Trophoblast cell (in vitro differentiated cells and primary cell): ENCODE measurements around the gene KIAA1210.

Experiments
- DNase-seq, 2 donors: peaks; one replicate each; pipeline ENCODE4 v3.0.0-alpha.2; 2016
- H2AFZ ChIP-seq: 2 replicates; pipeline ENCODE4 v1.6.1; 2013; ENCODE audit warnings: low read length, moderate library complexity, mild to moderate bottlenecking; ENCODE audit not compliant: insufficient read depth, poor library complexity
- H2AK5ac ChIP-seq: 2 replicates; pipeline ENCODE4 v1.6.1; 2013; ENCODE audit warnings: mild to moderate bottlenecking, low read length
- H2BK120ac ChIP-seq: 2 replicates; pipeline ENCODE4 v1.6.1; 2013; ENCODE audit warnings: low read length, mild to moderate bottlenecking, moderate library complexity; ENCODE audit not compliant: insufficient read depth, poor library complexity
- H2BK12ac ChIP-seq: 2 replicates; pipeline ENCODE4 v1.6.1; 2013; ENCODE audit warnings: mild to moderate bottlenecking, low read length, moderate library complexity
- H2BK5ac ChIP-seq: 2 replicates; pipeline ENCODE4 v1.6.1; 2013; ENCODE audit warnings: low read length, low read depth, moderate library complexity, mild to moderate bottlenecking; ENCODE audit not compliant: poor library complexity
- H3K14ac ChIP-seq: 2 replicates; pipeline ENCODE4 v1.6.1; 2013; ENCODE audit warnings: mild to moderate bottlenecking, low read length
- H3K18ac ChIP-seq: 2 replicates; pipeline ENCODE4 v1.6.1; 2013; ENCODE audit warnings: mild to moderate bottlenecking, low read length
- H3K23ac ChIP-seq: 2 replicates; pipeline ENCODE4 v1.6.1; 2013; ENCODE audit warnings: low read length
- H3K27ac ChIP-seq: 2 replicates; pipeline ENCODE4 v1.5.1; 2013; ENCODE audit warnings: low read depth, mild to moderate bottlenecking, inconsistent platforms, low read length, moderate library complexity
- H3K27me3 ChIP-seq: 2 replicates; pipeline ENCODE4 v1.6.1; 2013; ENCODE audit warnings: inconsistent platforms, mild to moderate bottlenecking, low read length, moderate library complexity; ENCODE audit not compliant: insufficient read depth
- H3K36me3 ChIP-seq, 2 experiments: 1 replicate in 1 of 2; 2 replicates in 1 of 2; pipeline ENCODE4 v1.6.1; 2013; ENCODE audit warnings: low read length in 2 of 2, mild to moderate bottlenecking in 2 of 2, moderate library complexity in 1 of 2; ENCODE audit not compliant: insufficient read depth in 2 of 2, control insufficient read depth in 1 of 2
- H3K4ac ChIP-seq: 2 replicates; pipeline ENCODE4 v1.6.1; 2013; ENCODE audit warnings: low read depth, mild to moderate bottlenecking, low read length, moderate library complexity
- H3K4me1 ChIP-seq, 2 experiments: 1 replicate in 1 of 2; 2 replicates in 1 of 2; pipeline ENCODE4 v1.6.1; 2013; ENCODE audit warnings: low read length in 2 of 2, mild to moderate bottlenecking in 2 of 2, moderate library complexity in 1 of 2; ENCODE audit not compliant: insufficient read depth in 2 of 2, control insufficient read depth in 1 of 2
- H3K4me2 ChIP-seq: 2 replicates; pipeline ENCODE4 v1.6.1; 2013; ENCODE audit warnings: inconsistent platforms, mild to moderate bottlenecking, low read length, moderate library complexity
- H3K4me3 ChIP-seq: 2 replicates; pipeline ENCODE4 v1.5.1; 2013; ENCODE audit warnings: mild to moderate bottlenecking, low read depth, low read length, inconsistent platforms
- H3K79me1 ChIP-seq: one replicate; pipeline ENCODE4 v1.6.1; 2013; ENCODE audit warnings: low read length
- H3K79me2 ChIP-seq: 2 replicates; pipeline ENCODE4 v1.6.1; 2013; ENCODE audit warnings: low read length, mild to moderate bottlenecking; ENCODE audit not compliant: control insufficient read depth, insufficient read depth, poor library complexity
- H3K9ac ChIP-seq: 2 replicates; pipeline ENCODE4 v1.6.1; 2013; ENCODE audit warnings: mild to moderate bottlenecking, low read length
- H3K9me3 ChIP-seq: 2 replicates; pipeline ENCODE4 v1.6.1; 2013; ENCODE audit warnings: low read depth, mild to moderate bottlenecking, control low read depth, inconsistent platforms, low read length; ENCODE audit not compliant: insufficient read depth
- H4K12ac ChIP-seq: 2 replicates; pipeline ENCODE4 v1.6.1; 2013; ENCODE audit warnings: low read depth, mild to moderate bottlenecking, low read length, moderate library complexity
- H4K8ac ChIP-seq: 2 replicates; pipeline ENCODE4 v1.6.1; 2013; ENCODE audit warnings: low read depth, mild to moderate bottlenecking, low read length, moderate library complexity
- H4K91ac ChIP-seq: one replicate; pipeline ENCODE4 v1.6.1; 2013; ENCODE audit warnings: low read depth, mild to moderate bottlenecking, low read length, moderate library complexity
- WGBS: extraction: QIAGEN DNeasy Blood & Tissue Kit; methylation state at CpG from one replicate; pipeline ENCODE4 v1.1.7; 2013; ENCODE audit warnings: missing lambda C conversion rate; ENCODE audit not compliant: insufficient read length, insufficient coverage; ENCODE audit errors: extremely low coverage; 5-methylcytosine and 5-hydroxymethylcytosine counted together

Gene KIAA1210

GRCh38 chrX:119071381-119071780 lies 56.2 kb downstream of the KIAA1210 start:
- Histone ChIP-seq H2BK120ac (no peak overlapping the region), H2BK5ac (no peak overlapping the region), H3K14ac (no peak overlapping the region), H3K36me3 (no peaks in the 10 kb centered on the region), H3K9me3 (no peaks in the 10 kb centered on the region), H3K4me3 (no peak overlapping the region), H4K12ac (no peak overlapping the region), H2AK5ac (no peak overlapping the region), H3K27ac (no peak overlapping the region), H4K8ac (no peak overlapping the region), H3K79me1 (no peaks in the 10 kb centered on the region), H2BK12ac (no peak overlapping the region), H3K4me2 (no peak overlapping the region), H3K4ac (no peak overlapping the region), H3K79me2 (no peaks in the 10 kb centered on the region), H3K4me1 (no peaks in the 10 kb centered on the region), H3K9ac (no peak overlapping the region), H2AFZ (no peak overlapping the region), H3K27me3 (no peaks in the 10 kb centered on the region), H3K18ac (no peak overlapping the region), H4K91ac (no peak overlapping the region), H3K23ac (no peak overlapping the region)
- no CpG with 5 or more reads among the region's 2 CpGs for WGBS
- DNase-seq = no peak

- Histone ChIP-seq H2BK120ac (no peak overlapping the region), H3K4me3 (no peak overlapping the region), H4K8ac (no peak overlapping the region), H4K12ac (no peak overlapping the region), H3K9me3 (no peaks in the 10 kb centered on the region), H3K4me2 (no peak overlapping the region), H3K27me3 (no peaks in the 10 kb centered on the region), H3K9ac (no peak overlapping the region), H3K23ac (no peak overlapping the region), H3K18ac (no peak overlapping the region), H3K79me1 (no peaks in the 10 kb centered on the region), H3K14ac (no peak overlapping the region), H4K91ac (no peak overlapping the region), H3K4ac (no peak overlapping the region), H3K4me1 (no peaks in the 10 kb centered on the region), H2BK12ac (no peak overlapping the region), H3K27ac (no peak overlapping the region), H2AFZ (no peak overlapping the region), H3K36me3 (no peaks in the 10 kb centered on the region), H2AK5ac (no peak overlapping the region), H3K79me2 (no peaks in the 10 kb centered on the region), H2BK5ac (no peak overlapping the region)
- no CpG with 5 or more reads among the region's 1 CpG for WGBS
- no peak for DNase-seq
Observed at GRCh38 chrX:119069762-119070161, 57.9 kb downstream of the KIAA1210 start.

- Histone ChIP-seq H3K4me3 (no peak overlapping the region), H3K79me1 (no peaks in the 10 kb centered on the region), H3K14ac (no peak overlapping the region), H2BK5ac (no peak overlapping the region), H3K27me3 (no peaks in the 10 kb centered on the region), H2BK12ac (no peak overlapping the region), H3K27ac (no peak overlapping the region), H4K91ac (no peak overlapping the region), H3K9ac (no peak overlapping the region), H3K9me3 (no peaks in the 10 kb centered on the region), H2AFZ (no peak overlapping the region), H3K4ac (no peak overlapping the region), H3K18ac (no peak overlapping the region), H2BK120ac (no peak overlapping the region), H2AK5ac (no peak overlapping the region), H4K12ac (no peak overlapping the region), H3K79me2 (no peaks in the 10 kb centered on the region), H3K4me2 (no peak overlapping the region), H3K4me1 (no peaks in the 10 kb centered on the region), H3K36me3 (no peaks in the 10 kb centered on the region), H4K8ac (no peak overlapping the region), H3K23ac (no peak overlapping the region)
- no peak for DNase-seq
- no CpG with 5 or more reads among the region's 1 CpG for WGBS
Observed at GRCh38 chrX:119069128-119069527, 58.5 kb downstream of the KIAA1210 start.

- H3K4me3 ChIP-seq = no peak overlapping the region
- no CpG with 5 or more reads among the region's 7 CpGs for WGBS
Observed at GRCh38 chrX:119067023-119067739, 60.4 kb downstream of the KIAA1210 start.

More at GRCh38 chrX:119067023-119067739, 60.4 kb downstream of the KIAA1210 start:
- H3K4me1 ChIP-seq = no peaks in the 10 kb centered on the region
- no peak overlapping the region for H2BK12ac ChIP-seq
- no peaks in the 10 kb centered on the region for H3K27me3 ChIP-seq
- H3K18ac ChIP-seq = no peak overlapping the region
- H3K9me3 ChIP-seq = no peaks in the 10 kb centered on the region
- no peak overlapping the region for H2BK120ac ChIP-seq
- no peak overlapping the region for H2BK5ac ChIP-seq
- no peak overlapping the region for H3K9ac ChIP-seq
- no peak overlapping the region for H4K91ac ChIP-seq
- H2AFZ ChIP-seq = no peak overlapping the region
- H3K23ac ChIP-seq = no peak overlapping the region
- H2AK5ac ChIP-seq = no peak overlapping the region
- no peaks in the 10 kb centered on the region for H3K79me2 ChIP-seq
- no peak overlapping the region for H4K8ac ChIP-seq
- H3K36me3 ChIP-seq = no peaks in the 10 kb centered on the region
- H3K79me1 ChIP-seq = no peaks in the 10 kb centered on the region
- no peak overlapping the region for H4K12ac ChIP-seq
- H3K14ac ChIP-seq = no peak overlapping the region
- peak; percentile 10 to 67 for DNase-seq
- no peak overlapping the region for H3K4ac ChIP-seq
- H3K4me2 ChIP-seq = no peak overlapping the region
- no peak overlapping the region for H3K27ac ChIP-seq
